ENCODE measurements around the gene ATP9B.

Gene ATP9B

DNA sequence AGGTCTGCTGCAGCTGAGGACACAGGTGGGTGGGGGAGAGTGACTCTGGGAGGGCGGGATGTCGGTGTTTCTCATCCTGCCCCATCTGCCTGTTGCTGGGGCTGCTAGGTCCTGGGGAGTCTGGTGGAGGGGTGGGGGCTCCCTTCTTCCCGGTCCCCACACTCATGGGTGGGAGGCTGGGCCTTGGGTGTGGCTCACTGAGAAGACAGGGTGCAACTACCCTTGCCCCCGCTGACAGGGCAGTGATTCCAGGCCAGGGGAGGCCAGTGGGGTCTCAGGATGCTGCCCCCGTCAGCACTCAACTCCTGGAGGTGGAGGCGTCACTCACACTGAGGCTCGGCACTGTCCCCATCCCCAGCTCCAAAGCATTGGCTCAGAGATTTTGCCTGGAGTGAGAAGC, 318.8 kb downstream of the ATP9B start:
- Histone ChIP-seq H3K36me3 (ENCODE audit: control insufficient read depth, insufficient read depth, low read length) (no peaks in the 10 kb centered on the region), H3K9me3 (ENCODE audit: control insufficient read depth, insufficient read depth, low read depth, low read length) (no peaks in the 10 kb centered on the region), H3K4me3 (ENCODE audit: low read depth, low read length) (no peak overlapping the region), H3K27me3 (ENCODE audit: control insufficient read depth, insufficient read depth, low read length) (peaks cover 24% of the 10 kb centered on the region), H3K4me1 (ENCODE audit: control insufficient read depth, insufficient read depth, low read length) (peaks cover 2% of the 10 kb centered on the region; the same call in 1 of the 2 replicates), H3K27ac (ENCODE audit: low read depth, low read length) (no peak overlapping the region), H3K9ac (ENCODE audit: low read length) (no peak overlapping the region)

DNA sequence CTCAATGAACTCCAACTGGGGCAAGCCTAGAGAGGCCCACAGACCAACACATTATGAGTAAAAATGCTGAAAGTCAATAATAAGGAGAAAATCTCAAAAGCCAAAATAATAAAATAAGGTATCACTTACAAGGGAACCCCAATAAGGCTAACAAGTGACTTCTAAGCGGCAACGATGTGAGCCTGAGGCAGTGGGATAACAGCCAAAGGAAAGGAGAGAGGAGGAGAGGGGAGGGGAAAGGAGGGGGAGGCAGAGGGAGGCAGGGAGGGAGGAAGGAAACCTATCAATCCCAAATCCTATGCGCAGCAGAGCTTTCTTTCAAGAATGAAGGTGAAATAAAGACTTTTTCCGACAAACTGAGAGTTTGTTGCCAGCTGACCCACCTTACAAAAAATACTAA, 320.5 kb downstream of the ATP9B start:
- H3K9me3 ChIP-seq (ENCODE audit: control insufficient read depth, insufficient read depth, low read depth, low read length), result no peaks in the 10 kb centered on the region
- no peak overlapping the region for H3K27ac ChIP-seq (ENCODE audit: low read depth, low read length)
- no peaks in the 10 kb centered on the region for H3K36me3 ChIP-seq (ENCODE audit: control insufficient read depth, insufficient read depth, low read length)
- H3K27me3 ChIP-seq (ENCODE audit: control insufficient read depth, insufficient read depth, low read length), result peaks cover 38% of the 10 kb centered on the region
- no peak overlapping the region for H3K4me3 ChIP-seq (ENCODE audit: low read depth, low read length)
- H3K9ac ChIP-seq (ENCODE audit: low read length), result no peak overlapping the region
- peaks cover 7% of the 10 kb centered on the region; the same call in 1 of the 2 replicates for H3K4me1 ChIP-seq (ENCODE audit: control insufficient read depth, insufficient read depth, low read length)

DNA sequence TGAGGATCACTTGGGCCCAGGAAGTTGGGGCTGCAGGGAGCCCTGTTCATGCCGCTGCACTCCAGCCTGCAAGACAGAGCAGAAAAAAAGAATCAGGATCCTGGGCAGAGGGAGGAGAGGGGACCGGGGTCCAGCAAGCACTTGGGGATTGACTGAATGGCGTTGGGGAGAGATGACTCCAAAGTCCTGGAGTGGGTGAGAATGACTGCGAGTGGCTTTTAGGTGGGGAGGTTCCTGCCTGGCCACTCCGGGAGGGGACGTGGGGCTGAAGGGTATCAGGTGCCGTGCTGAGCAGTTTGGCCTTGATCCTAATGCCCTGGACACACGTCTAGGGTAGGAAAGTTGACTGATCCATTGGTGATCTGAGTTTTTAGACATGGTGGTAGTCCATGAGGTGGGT, 323.0 kb downstream of the ATP9B start:
- H3K4me3 ChIP-seq (ENCODE audit: low read depth, low read length), result no peak overlapping the region
- no peaks in the 10 kb centered on the region for H3K36me3 ChIP-seq (ENCODE audit: control insufficient read depth, insufficient read depth, low read length)
- H3K4me1 ChIP-seq (ENCODE audit: control insufficient read depth, insufficient read depth, low read length), result peaks cover 15% of the 10 kb centered on the region; the same call in 1 of the 2 replicates
- no peaks in the 10 kb centered on the region for H3K9me3 ChIP-seq (ENCODE audit: control insufficient read depth, insufficient read depth, low read depth, low read length)
- no peak overlapping the region for H3K27ac ChIP-seq (ENCODE audit: low read depth, low read length)
- no peak overlapping the region for H3K9ac ChIP-seq (ENCODE audit: low read length)
- peaks cover 56% of the 10 kb centered on the region for H3K27me3 ChIP-seq (ENCODE audit: control insufficient read depth, insufficient read depth, low read length)

DNA sequence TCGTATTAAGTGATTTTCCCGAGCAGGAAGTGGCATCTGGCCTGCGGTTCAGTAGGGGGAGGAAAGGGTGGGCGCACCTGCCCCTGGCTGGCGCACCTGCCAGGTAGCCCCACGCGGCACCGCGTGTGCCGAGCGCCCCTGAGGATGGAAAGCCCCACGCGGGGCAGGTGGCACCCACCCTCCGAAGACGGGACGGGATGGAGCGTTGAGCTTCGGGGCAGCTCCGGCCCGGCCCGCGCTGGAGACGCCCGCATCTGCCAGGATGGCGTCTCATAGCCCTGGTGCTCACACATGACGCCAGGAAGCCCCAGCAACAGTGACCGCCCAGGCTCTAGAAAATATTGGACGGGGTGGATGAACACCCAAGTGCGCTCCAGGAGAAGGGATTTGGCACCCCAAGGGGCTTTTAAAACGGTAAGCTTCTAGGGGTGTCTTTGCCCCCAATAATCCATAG, 324.0 kb downstream of the ATP9B start:
- peak overlapping the region; percentile 65 for H3K4me3 ChIP-seq (ENCODE audit: low read depth, low read length)
- peak overlapping the region; percentile 56 for H3K9ac ChIP-seq (ENCODE audit: low read length)
- H3K27me3 ChIP-seq (ENCODE audit: control insufficient read depth, insufficient read depth, low read length), result peaks cover 66% of the 10 kb centered on the region
- H3K4me1 ChIP-seq (ENCODE audit: control insufficient read depth, insufficient read depth, low read length), result peaks cover 24% of the 10 kb centered on the region
- no peak overlapping the region for H3K27ac ChIP-seq (ENCODE audit: low read depth, low read length)
- no peaks in the 10 kb centered on the region for H3K36me3 ChIP-seq (ENCODE audit: control insufficient read depth, insufficient read depth, low read length)
- H3K9me3 ChIP-seq (ENCODE audit: control insufficient read depth, insufficient read depth, low read depth, low read length), result no peaks in the 10 kb centered on the region

DNA sequence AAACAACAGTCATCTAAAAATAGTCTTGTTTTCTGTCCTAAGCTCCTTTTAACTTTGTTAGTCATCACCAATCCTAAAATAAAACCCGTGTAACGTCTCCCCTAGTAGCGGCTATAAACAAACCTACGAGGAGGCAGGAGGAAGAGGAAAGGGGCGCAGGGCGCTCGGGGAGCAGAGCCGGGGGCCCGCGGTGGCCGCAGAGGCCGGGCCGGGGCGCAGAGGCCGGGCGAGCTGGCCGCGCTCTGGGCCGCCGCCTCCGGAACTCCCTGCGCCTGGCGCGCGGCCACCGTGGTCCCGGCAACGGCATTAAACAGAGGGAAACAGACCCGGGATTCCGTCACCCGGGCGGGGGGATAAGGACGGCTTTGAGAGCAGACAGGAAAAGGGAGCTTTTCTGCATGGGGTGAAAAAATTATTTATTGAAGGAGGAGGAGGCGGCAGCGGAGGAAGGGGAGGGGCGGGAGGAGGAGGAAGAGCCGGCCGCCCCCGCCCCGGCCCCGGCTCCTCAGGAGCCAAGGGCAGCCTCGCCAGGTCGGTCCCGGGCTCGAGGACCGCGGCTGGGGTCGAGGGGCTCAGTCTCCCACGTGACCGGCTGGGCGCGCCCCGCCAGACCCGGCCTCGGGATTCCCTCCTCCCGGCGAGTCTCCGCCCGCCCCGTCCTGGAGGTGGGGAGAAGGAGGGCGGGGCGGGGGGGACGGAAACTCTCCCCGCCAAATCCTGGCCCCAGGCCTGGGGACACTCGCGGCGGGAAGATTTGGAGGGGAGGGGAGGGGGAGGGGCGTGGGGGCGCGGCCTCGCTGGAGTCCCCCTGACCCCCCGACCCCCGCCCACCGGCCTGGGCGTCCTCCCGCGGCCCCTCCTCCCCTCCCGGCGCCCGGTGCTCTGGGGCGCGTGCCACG, 324.7 kb downstream of the ATP9B start:
- peaks cover 73% of the 10 kb centered on the region for H3K27me3 ChIP-seq (ENCODE audit: control insufficient read depth, insufficient read depth, low read length)
- no peaks in the 10 kb centered on the region for H3K9me3 ChIP-seq (ENCODE audit: control insufficient read depth, insufficient read depth, low read depth, low read length)
- peak overlapping the region; percentile 65 for H3K4me3 ChIP-seq (ENCODE audit: low read depth, low read length)
- peaks cover 26% of the 10 kb centered on the region for H3K4me1 ChIP-seq (ENCODE audit: control insufficient read depth, insufficient read depth, low read length)
- H3K36me3 ChIP-seq (ENCODE audit: control insufficient read depth, insufficient read depth, low read length), result no peaks in the 10 kb centered on the region
- no peak overlapping the region for H3K27ac ChIP-seq (ENCODE audit: low read depth, low read length)
- H3K9ac ChIP-seq (ENCODE audit: low read length), result peak overlapping the region; percentile 56

DNA sequence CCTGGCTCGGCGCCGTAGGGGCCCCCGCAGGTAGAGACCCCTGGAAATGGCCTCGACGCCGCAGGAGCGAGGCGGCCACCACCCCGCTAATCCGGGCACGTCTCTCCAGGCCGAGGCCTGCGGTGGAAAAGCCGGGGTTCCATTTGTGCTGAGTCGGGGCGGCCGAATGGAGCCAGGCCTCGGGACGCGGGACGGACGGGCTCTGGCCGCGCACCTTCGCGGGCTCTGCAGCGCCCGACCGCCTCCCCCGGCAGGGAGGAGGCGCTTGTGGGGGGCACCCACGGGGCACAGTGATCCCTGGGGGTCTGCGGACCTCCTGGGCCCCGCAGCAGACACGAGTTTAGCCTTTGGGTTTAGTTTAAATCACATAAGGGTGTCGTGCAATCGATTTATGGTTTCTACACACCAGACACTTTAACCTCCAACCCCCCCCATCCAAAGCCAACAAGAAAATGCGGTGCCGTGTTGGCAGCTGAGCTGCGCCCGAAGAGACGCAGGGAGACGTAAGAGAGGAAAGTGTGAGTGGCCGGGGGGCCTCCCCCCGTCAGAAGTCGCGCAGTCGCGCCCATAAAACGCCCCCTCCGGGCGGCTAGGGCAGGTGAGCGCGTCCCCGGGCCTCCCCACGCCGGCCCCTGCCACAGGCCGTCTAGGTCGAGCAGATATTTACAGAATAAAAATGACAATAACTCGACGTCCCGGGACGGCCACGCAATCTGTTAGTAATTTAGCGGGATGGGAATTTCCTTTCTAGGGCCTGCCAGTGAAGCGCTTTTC, 325.5 kb downstream of the ATP9B start:
- Histone ChIP-seq H3K4me1 (ENCODE audit: control insufficient read depth, insufficient read depth, low read length) (peaks cover 31% of the 10 kb centered on the region), H3K9ac (ENCODE audit: low read length) (peak overlapping the region; percentile 70), H3K27ac (ENCODE audit: low read depth, low read length) (no peak overlapping the region; the same call in 1 of the 2 replicates), H3K27me3 (ENCODE audit: control insufficient read depth, insufficient read depth, low read length) (peaks cover 81% of the 10 kb centered on the region), H3K9me3 (ENCODE audit: control insufficient read depth, insufficient read depth, low read depth, low read length) (no peaks in the 10 kb centered on the region), H3K36me3 (ENCODE audit: control insufficient read depth, insufficient read depth, low read length) (no peaks in the 10 kb centered on the region), H3K4me3 (ENCODE audit: low read depth, low read length) (peak overlapping the region; percentile 43)

DNA sequence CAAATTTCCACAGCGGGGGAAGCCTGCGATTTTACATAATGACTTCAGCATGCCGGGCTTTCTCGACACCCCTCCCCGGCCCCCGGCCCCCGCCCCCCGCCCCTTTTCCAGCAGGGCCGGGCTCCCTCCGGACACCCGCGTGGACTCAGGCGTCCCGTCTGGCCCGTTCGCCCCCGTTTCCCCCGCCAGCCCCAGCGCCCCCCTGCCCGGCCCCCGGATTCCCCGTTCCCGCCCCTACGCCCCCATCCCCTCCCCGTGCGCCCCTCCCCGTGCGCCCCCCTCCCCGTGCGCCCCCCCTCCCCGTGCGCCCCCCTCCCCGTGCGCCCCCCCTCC, 326.1 kb downstream of the ATP9B start:
- H3K27me3 ChIP-seq (ENCODE audit: control insufficient read depth, insufficient read depth, low read length), result peaks cover 80% of the 10 kb centered on the region
- H3K9ac ChIP-seq (ENCODE audit: low read length), result peak overlapping the region; percentile 70
- H3K36me3 ChIP-seq (ENCODE audit: control insufficient read depth, insufficient read depth, low read length), result no peaks in the 10 kb centered on the region
- H3K9me3 ChIP-seq (ENCODE audit: control insufficient read depth, insufficient read depth, low read depth, low read length), result no peaks in the 10 kb centered on the region
- peaks cover 31% of the 10 kb centered on the region for H3K4me1 ChIP-seq (ENCODE audit: control insufficient read depth, insufficient read depth, low read length)
- H3K27ac ChIP-seq (ENCODE audit: low read depth, low read length), result no peak overlapping the region
- H3K4me3 ChIP-seq (ENCODE audit: low read depth, low read length), result peak overlapping the region; percentile 43

DNA sequence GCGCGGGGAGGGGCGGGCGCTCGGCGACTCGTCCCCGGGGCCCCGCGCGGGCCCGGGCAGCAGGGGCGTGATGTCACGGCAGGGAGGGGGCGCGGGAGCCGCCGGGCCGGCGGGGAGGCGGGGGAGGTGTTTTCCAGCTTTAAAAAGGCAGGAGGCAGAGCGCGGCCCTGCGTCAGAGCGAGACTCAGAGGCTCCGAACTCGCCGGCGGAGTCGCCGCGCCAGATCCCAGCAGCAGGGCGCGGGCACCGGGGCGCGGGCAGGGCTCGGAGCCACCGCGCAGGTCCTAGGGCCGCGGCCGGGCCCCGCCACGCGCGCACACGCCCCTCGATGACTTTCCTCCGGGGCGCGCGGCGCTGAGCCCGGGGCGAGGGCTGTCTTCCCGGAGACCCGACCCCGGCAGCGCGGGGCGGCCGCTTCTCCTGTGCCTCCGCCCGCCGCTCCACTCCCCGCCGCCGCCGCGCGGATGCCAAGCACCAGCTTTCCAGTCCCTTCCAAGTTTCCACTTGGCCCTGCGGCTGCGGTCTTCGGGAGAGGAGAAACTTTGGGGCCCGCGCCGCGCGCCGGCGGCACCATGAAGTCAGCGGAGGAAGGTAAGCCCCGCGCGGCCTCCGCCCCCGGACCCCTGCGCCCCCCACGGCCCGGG, 326.7 kb downstream of the ATP9B start, which contains the start of gene NFATC1:
NFATC1 (plus strand) TSS at position 170 of the 644 bp plus-strand sequence; CDS start at position 465, 295 bp downstream.
- Histone ChIP-seq H3K9me3 (ENCODE audit: control insufficient read depth, insufficient read depth, low read depth, low read length) (no peaks in the 10 kb centered on the region), H3K36me3 (ENCODE audit: control insufficient read depth, insufficient read depth, low read length) (no peaks in the 10 kb centered on the region), H3K27me3 (ENCODE audit: control insufficient read depth, insufficient read depth, low read length) (peaks cover 76% of the 10 kb centered on the region), H3K27ac (ENCODE audit: low read depth, low read length) (no peak within 1 kb of the TSS; the same call in 1 of the 2 replicates), H3K4me3 (ENCODE audit: low read depth, low read length) (peak within 1 kb of the TSS; percentile 78), H3K9ac (ENCODE audit: low read length) (peak within 1 kb of the TSS; percentile 72), H3K4me1 (ENCODE audit: control insufficient read depth, insufficient read depth, low read length) (peaks cover 31% of the 10 kb centered on the region)

DNA sequence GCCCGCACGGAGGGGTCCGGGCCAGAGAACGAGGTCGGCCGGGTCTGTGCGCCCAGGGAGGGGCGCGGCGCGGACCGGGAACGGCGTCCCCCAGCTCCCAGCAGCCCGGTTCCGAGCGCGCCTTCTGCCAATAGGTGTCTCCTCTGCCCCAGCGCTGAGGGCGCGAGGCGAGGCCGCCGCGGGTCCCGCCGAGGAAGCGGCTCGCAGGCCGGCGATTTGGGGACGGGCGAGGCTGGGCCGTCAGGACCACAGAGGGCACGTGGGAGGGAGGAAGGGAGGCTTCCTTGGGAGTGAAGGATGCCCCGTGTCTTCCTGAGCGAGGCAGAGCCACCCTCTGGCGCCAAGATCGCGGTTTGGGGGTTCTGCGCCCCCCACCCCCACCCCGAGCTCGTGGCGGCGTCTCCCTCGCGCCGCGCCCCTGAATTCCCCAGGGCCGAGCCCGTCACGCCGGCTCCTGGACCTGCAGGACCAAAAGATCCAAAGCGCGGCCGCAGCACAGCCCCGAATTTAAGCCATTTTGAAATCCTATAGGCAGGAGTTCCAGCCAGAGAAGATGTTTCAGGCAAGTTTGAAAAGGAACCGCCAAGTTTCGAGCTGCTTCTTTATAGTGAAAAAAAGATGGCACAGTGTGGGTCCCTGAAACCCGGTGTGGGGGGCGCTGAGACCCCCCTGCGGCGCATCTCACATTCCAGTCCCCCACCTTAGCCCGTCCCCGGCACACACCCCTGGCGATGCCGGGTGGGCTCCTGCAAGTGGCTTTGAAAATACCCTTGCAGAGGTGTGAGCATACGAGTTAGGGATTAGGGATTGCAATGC, 327.4 kb downstream of the ATP9B start:
- H3K9ac ChIP-seq (ENCODE audit: low read length), result peak overlapping the region; percentile 72
- H3K4me1 ChIP-seq (ENCODE audit: control insufficient read depth, insufficient read depth, low read length), result peaks cover 31% of the 10 kb centered on the region
- peak overlapping the region; percentile 78 for H3K4me3 ChIP-seq (ENCODE audit: low read depth, low read length)
- H3K36me3 ChIP-seq (ENCODE audit: control insufficient read depth, insufficient read depth, low read length), result no peaks in the 10 kb centered on the region
- peaks cover 72% of the 10 kb centered on the region for H3K27me3 ChIP-seq (ENCODE audit: control insufficient read depth, insufficient read depth, low read length)
- H3K27ac ChIP-seq (ENCODE audit: low read depth, low read length), result no peak overlapping the region
- no peaks in the 10 kb centered on the region for H3K9me3 ChIP-seq (ENCODE audit: control insufficient read depth, insufficient read depth, low read depth, low read length)

DNA sequence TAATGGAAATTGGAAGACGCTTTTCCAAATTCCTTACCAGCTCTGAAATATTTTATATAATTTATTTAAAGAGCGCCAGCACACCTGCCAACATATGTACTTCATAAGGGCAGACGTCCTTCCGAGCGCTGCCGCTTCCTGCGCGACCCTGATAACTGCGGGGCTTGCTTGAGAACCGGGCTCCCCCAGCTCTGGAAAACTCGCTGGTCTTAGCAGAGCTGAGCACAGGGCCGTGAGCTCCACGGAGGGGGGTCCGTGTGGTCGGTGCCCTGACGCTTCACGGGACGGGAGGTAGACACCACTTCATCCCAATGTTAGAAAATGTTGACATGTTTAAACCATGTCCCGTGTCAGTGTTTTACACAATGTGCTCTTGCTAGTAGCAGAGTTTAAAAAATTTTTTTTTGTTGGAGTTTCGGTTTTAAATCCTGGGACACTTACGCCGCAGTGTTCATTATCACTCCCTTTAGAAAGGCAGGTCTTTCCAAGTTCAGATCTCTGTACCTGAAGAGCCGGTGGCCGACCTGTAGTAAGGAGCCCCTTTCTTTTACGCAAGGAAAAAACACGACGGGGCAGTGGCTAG, 328.1 kb downstream of the ATP9B start:
- Histone ChIP-seq H3K9me3 (ENCODE audit: control insufficient read depth, insufficient read depth, low read depth, low read length) (no peaks in the 10 kb centered on the region), H3K36me3 (ENCODE audit: control insufficient read depth, insufficient read depth, low read length) (no peaks in the 10 kb centered on the region; the same call in 1 of the 2 replicates), H3K4me1 (ENCODE audit: control insufficient read depth, insufficient read depth, low read length) (peaks cover 31% of the 10 kb centered on the region), H3K9ac (ENCODE audit: low read length) (no peak overlapping the region), H3K4me3 (ENCODE audit: low read depth, low read length) (peak overlapping the region; percentile 78), H3K27ac (ENCODE audit: low read depth, low read length) (no peak overlapping the region), H3K27me3 (ENCODE audit: control insufficient read depth, insufficient read depth, low read length) (peaks cover 65% of the 10 kb centered on the region)

All from HUES6 (cell line).